Tibial artery (tissue), 4 donors: ENCODE data around the gene GRIK2.

ENCODE experiments used
- DNase-seq, 2 donors: peaks; one replicate each; pipeline ENCODE4 v3.0.0-alpha.2; 2019
- H3K27ac ChIP-seq, 2 donors: fragments of 200-600 bp; sonication (generic) in 1 of 2; 1 replicate in 1 of 2; 2 replicates in 1 of 2; pipeline ENCODE4 v1.5.1; 2018 to 2019; ENCODE audit warnings: mild to moderate bottlenecking in 1 of 2
- H3K27me3 ChIP-seq, 2 donors: fragments of 200-600 bp; sonication (generic) in 1 of 2; one replicate each; pipeline versions ENCODE4 v1.5.1 to v1.6.0; 2016 to 2019
- H3K36me3 ChIP-seq, 3 donors: fragments of 200-600 bp; sonication (generic) in 2 of 3; one replicate each; pipeline ENCODE4 v1.5.1; 2016 to 2019; ENCODE audit warnings: mild to moderate bottlenecking in 2 of 3
- H3K4me1 ChIP-seq, 4 donors: fragments of 200-600 bp; sonication (generic) in 2 of 4; 1 replicate in 3 of 4; 2 replicates in 1 of 4; pipeline ENCODE4 v1.5.1; 2016 to 2019
- H3K4me3 ChIP-seq, 2 donors: fragments of 200-600 bp; sonication (generic) in 1 of 2; 1 replicate in 1 of 2; 2 replicates in 1 of 2; pipeline ENCODE4 v1.5.1; 2018 to 2019; ENCODE audit warnings: mild to moderate bottlenecking in 2 of 2
- H3K9me3 ChIP-seq, 3 donors: fragments of 200-600 bp; sonication (generic) in 1 of 3; one replicate each; pipeline ENCODE4 v1.5.1; 2016 to 2019
- intact Hi-C: fragments of 100-400 bp; cut with DNase I; formaldehyde crosslinking; loops from one replicate; pipeline ENCODE4 v1.15.0; 2023; ENCODE audit warnings: low total_unique reads
- TF ChIP-seq, protein P1 (sequence below), 2 experiments: fragments of 200-600 bp in 1 of 2; fragments of 450-650 bp in 1 of 2; IDR thresholded peaks; one replicate each; pipeline ENCODE4 v1.5.1; 2017 to 2019; ENCODE audit warnings: antibody characterized with exemption in 2 of 2, mild to moderate bottlenecking in 1 of 2, moderate library complexity in 1 of 2

Gene GRIK2

DNA sequence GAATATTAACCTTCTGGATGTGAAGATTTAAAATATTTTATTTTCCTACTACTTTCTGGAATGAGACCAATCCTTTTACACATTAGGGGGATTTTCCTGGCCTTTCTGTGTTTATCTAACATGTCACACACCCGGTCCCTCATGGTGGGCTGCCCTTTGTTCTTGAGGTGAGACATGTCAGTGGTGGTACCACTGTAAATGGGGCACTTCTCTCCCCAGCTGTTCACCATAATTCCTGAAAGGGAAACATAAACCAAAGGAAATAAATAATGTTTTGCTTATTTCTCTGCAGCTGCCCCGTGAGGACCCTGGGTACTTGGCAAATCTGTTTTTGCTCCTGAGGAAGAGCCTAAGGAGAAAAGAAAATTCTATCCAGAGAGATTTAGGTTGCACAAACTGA, 41.1 kb downstream of the GRIK2 start:
- Histone ChIP-seq H3K4me3 (no peak overlapping the region), H3K27ac (no peak overlapping the region), H3K9me3 (no peaks in the 10 kb centered on the region), H3K36me3 (no peaks in the 10 kb centered on the region), H3K4me1 (peaks cover 0 to 7% (median 2%) of the 10 kb centered on the region in 4 donors), H3K27me3 (no peaks in the 10 kb centered on the region)
- DNase-seq, result no peak
- TF ChIP-seq, protein P1, sequence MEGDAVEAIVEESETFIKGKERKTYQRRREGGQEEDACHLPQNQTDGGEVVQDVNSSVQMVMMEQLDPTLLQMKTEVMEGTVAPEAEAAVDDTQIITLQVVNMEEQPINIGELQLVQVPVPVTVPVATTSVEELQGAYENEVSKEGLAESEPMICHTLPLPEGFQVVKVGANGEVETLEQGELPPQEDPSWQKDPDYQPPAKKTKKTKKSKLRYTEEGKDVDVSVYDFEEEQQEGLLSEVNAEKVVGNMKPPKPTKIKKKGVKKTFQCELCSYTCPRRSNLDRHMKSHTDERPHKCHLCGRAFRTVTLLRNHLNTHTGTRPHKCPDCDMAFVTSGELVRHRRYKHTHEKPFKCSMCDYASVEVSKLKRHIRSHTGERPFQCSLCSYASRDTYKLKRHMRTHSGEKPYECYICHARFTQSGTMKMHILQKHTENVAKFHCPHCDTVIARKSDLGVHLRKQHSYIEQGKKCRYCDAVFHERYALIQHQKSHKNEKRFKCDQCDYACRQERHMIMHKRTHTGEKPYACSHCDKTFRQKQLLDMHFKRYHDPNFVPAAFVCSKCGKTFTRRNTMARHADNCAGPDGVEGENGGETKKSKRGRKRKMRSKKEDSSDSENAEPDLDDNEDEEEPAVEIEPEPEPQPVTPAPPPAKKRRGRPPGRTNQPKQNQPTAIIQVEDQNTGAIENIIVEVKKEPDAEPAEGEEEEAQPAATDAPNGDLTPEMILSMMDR (IDR thresholded peaks at IDR 0.05), result no peak
- intact Hi-C loops, result no loop called here

DNA sequence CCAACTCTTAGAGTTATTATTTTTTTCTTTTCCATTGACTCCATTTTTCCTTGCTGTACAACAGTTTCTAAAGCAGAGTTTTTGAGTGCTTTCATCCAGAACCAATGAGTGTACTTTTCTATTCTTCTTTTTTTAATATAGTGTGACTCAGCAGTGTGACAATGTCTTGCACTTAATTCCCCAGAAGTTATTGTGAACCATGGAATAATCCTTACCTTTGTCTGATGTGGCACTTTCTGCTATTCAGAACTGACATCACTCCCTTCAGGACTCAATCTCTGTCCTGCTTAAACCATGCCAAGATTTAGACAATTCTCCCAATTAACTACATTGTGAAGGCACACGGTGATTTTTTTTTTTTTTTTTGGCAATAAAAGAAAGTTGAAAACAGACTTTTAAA, 41.5 kb downstream of the GRIK2 start:
- TF ChIP-seq, protein P1 (IDR thresholded peaks at IDR 0.05), result no peak
- no peak for DNase-seq
- no peak overlapping the region for H3K4me3 ChIP-seq
- intact Hi-C loops, result no loop called here
- H3K9me3 ChIP-seq, result no peaks in the 10 kb centered on the region
- H3K36me3 ChIP-seq, result no peaks in the 10 kb centered on the region
- no peak overlapping the region for H3K27ac ChIP-seq
- no peaks in the 10 kb centered on the region for H3K27me3 ChIP-seq
- H3K4me1 ChIP-seq, result peaks cover 0 to 3% (median 0%) of the 10 kb centered on the region in 4 donors

GRCh38 chr6:101439790-101440189, 46.3 kb downstream of the GRIK2 start:
- Histone ChIP-seq H3K27ac (no peak overlapping the region), H3K4me1 (no peaks in the 10 kb centered on the region), H3K36me3 (no peaks in the 10 kb centered on the region), H3K9me3 (no peaks in the 10 kb centered on the region), H3K4me3 (no peak overlapping the region), H3K27me3 (no peaks in the 10 kb centered on the region)
- intact Hi-C loops, result no loop called here
- no peak for DNase-seq
- TF ChIP-seq, protein P1 (IDR thresholded peaks at IDR 0.05), result no peak

DNA sequence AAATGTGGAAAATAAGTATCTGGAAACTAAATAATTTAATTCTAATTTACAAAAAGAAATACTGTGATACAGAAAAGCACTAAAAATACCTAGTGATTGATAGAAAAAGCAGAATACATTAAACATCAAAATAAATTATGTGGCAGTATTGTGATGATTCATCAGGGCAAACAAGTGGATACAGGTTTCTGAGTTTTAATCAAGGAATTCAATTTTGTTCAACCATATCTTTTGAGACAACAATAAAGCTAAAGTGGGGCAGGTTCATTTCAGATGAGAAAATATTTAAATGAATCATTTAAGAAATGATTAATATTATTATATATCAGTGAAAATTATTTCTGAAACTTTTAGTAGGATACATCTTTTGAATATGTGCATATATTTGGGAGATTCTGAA, 49.8 kb downstream of the GRIK2 start:
- Histone ChIP-seq H3K4me3 (no peak overlapping the region), H3K27ac (no peak overlapping the region), H3K36me3 (no peaks in the 10 kb centered on the region), H3K27me3 (no peaks in the 10 kb centered on the region), H3K4me1 (no peaks in the 10 kb centered on the region), H3K9me3 (no peaks in the 10 kb centered on the region)
- intact Hi-C loops, result no loop called here
- TF ChIP-seq, protein P1 (IDR thresholded peaks at IDR 0.05), result no peak
- no peak for DNase-seq

DNA sequence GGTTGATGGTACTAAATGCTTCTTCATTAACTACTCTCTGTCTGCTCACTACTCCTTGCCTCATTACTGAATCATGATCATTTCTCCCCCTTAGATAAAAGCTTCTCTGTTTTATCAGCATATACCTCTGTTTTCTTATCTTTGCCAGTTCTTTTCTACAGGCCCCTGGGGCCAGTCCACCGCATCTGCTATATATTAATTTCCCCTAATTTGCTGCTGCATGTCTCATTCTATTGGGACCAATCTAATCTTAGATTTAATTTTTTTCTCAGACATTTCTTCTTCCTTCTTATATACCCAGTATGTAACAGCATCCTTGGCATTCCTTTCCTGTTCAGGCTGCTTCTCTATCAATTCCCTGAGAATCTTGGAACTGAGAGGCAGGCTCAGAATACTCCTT, 51.2 kb downstream of the GRIK2 start:
- no peaks in the 10 kb centered on the region for H3K9me3 ChIP-seq
- intact Hi-C loops, result no loop called here
- H3K4me3 ChIP-seq, result no peak overlapping the region
- H3K27ac ChIP-seq, result no peak overlapping the region
- no peaks in the 10 kb centered on the region for H3K36me3 ChIP-seq
- TF ChIP-seq, protein P1 (IDR thresholded peaks at IDR 0.05), result no peak
- no peaks in the 10 kb centered on the region for H3K4me1 ChIP-seq
- no peak for DNase-seq
- no peaks in the 10 kb centered on the region for H3K27me3 ChIP-seq

DNA sequence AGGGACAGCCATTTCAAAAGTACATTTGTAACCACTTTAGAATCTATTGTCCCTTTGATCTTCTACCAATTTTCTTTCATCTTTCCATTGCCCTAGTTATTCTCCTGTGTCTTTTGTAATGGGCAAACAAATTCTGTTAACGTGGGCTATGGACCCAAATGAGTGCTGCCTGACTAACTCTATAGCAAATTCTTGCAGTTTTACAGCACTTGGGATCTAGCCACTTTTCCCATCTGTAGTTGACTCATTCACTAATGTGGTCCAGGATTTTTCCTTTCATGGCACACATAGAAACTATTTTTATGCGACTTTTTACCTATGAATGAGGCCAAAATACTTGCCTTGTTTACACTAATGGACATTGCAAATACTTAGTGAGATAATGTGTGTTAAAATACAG, 52.0 kb downstream of the GRIK2 start:
- intact Hi-C loops, result no loop called here
- no peak for DNase-seq

More for the DNA sequence above, 52.0 kb downstream of the GRIK2 start:
- TF ChIP-seq, protein P1 (IDR thresholded peaks at IDR 0.05), result no peak
- no peaks in the 10 kb centered on the region for H3K9me3 ChIP-seq
- H3K27ac ChIP-seq, result no peak overlapping the region
- no peak overlapping the region for H3K4me3 ChIP-seq
- no peaks in the 10 kb centered on the region for H3K36me3 ChIP-seq
- H3K4me1 ChIP-seq, result no peaks in the 10 kb centered on the region
- no peaks in the 10 kb centered on the region for H3K27me3 ChIP-seq
